ENCODE results near the gene INSRR.
A peak's percentile ranks its signal among the peaks of the same experiment; 100 is the strongest.

The INSRR gene

DNA sequence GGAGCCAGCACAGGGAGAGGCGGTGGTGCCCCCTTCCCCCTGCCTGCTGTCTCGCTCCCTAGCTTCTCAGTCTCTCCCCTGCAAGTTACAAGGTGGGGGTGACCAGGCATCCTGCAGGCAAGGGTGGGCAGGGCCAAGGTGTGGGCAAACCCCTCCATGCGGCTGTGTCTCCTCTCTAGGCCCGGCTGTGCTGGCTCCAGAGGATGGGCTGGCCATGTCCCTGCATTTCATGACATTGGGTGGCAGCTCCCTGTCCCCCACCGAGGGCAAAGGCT, 16.4 kb upstream of the INSRR start:
- DNase-seq (ENCODE audit: low read depth, low spot score) = no peak

DNA sequence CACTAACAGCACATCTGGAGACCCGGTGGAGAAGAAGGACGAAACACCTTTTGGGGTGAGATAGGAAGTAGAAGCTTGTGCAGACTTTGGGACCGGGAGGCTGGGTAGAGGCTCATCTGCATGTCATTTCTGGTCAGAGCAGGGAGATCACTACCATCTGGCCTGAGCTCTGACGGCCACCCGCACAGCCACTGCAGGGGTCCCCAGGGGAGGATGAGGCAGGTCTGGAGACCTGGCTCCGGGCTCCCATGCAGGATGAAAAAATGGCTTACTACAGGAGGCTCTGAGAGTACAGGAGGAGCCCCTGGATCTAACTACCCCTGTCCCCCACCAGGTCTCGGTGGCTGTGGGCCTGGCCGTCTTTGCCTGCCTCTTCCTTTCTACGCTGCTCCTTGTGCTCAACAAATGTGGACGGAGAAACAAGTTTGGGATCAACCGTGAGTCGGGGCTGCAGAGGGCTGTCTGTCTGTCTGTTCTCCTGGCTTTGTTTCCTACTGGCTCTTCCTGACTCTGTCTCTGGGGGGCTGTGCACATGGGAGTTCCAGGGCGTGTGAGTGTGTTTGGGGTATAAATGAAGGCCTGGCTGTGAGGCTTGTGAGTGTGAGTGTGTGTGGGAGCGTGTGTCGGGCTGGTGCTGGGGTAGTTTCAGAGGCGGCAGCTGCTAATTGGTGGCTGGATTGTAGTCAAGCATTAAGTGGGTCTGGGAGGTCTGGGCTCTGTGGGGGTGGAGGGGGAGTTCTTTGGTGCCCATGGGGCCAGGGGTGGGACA, 15.8 kb upstream of the INSRR start:
- DNase-seq (ENCODE audit: low read depth, low spot score) = no peak

GRCh38 chr1:156874142-156874541, 15.2 kb upstream of the INSRR start:
- DNase-seq (ENCODE audit: low read depth, low spot score) = no peak

GRCh38 chr1:156873659-156874058, 14.7 kb upstream of the INSRR start:
- DNase-seq (ENCODE audit: low read depth, low spot score) = no peak

- no peak for DNase-seq (ENCODE audit: low read depth, low spot score)
Observed at GRCh38 chr1:156869455-156869854, 10.5 kb upstream of the INSRR start.

GRCh38 chr1:156868341-156868740, 9.4 kb upstream of the INSRR start:
- DNase-seq (ENCODE audit: low read depth, low spot score) = no peak

GRCh38 chr1:156866249-156866909, 7.5 kb upstream of the INSRR start:
- peak; percentile 21 for DNase-seq (ENCODE audit: low read depth, low spot score)

GRCh38 chr1:156865865-156866248, 6.9 kb upstream of the INSRR start:
- DNase-seq (ENCODE audit: low read depth, low spot score) = no peak

GRCh38 chr1:156865258-156865657, 6.3 kb upstream of the INSRR start:
- no peak for DNase-seq (ENCODE audit: low read depth, low spot score)

GRCh38 chr1:156864796-156865195, 5.9 kb upstream of the INSRR start:
- no peak for DNase-seq (ENCODE audit: low read depth, low spot score)

DNA sequence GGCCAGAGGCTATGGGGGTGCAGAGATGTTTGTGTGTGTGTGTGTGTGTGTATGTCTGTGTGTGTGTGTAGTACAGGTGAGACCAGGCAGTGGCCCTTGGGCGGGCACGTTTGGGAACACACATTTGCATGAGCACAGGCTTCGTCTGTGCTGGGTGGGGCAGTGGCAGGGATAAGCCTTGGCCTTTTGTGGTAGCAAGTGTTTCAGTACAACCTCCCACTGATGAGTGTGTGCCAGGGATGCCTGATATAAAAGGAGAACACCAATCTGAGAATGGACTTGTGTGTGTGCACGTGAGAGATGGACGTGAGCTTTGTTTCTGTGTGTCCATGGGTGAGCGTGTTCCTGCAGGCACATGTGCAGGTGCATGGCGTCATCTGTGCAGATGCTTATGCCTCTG, 4.7 kb upstream of the INSRR start:
- DNase-seq (ENCODE audit: low read depth, low spot score) = no peak

- peak; percentile 80 for DNase-seq (ENCODE audit: low read depth, low spot score)
Observed at GRCh38 chr1:156862997-156863599, 4.2 kb upstream of the INSRR start.

- no peak for DNase-seq (ENCODE audit: low read depth, low spot score)
Observed at GRCh38 chr1:156862584-156862983, 3.7 kb upstream of the INSRR start.

DNA sequence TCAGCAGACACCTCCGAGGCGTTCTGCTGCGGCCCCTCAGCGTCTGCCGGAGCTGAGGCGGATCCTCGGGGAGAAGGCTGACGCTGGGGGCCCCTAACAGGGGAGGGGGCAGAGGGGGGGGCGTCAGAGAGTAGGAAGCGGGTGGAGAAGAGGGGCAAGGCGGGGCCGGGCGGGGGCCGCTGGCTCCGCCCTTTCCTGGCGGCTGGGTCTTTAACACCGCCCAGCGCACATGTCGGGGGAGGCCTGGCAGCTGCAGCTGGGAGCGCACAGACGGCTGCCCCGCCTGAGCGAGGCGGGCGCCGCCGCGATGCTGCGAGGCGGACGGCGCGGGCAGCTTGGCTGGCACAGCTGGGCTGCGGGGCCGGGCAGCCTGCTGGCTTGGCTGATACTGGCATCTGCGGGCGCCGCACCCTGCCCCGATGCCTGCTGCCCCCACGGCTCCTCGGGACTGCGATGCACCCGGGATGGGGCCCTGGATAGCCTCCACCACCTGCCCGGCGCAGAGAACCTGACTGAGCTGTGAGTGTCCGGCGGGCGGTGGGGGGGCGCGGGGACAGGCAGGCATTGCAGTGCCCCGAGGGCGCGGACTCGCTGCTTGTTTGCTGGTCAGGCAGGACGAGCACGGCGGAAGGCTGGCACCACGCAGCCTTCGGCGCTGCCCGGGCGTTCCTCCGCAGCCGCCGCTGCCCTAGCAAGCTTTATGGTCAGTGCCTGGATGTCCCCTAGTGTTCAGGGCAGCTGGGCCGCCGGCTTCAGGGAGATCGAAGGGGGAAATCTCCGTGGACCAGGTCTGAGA, 1.9 kb upstream of the INSRR start, which contains the start of gene NTRK1:
Gene NTRK1 (plus strand): TSS at position 238 of the 796 bp plus-strand sequence. CDS start 70 bp downstream, at position 308.
- DNase-seq (ENCODE audit: low read depth, low spot score) = peak; percentile 62

DNA sequence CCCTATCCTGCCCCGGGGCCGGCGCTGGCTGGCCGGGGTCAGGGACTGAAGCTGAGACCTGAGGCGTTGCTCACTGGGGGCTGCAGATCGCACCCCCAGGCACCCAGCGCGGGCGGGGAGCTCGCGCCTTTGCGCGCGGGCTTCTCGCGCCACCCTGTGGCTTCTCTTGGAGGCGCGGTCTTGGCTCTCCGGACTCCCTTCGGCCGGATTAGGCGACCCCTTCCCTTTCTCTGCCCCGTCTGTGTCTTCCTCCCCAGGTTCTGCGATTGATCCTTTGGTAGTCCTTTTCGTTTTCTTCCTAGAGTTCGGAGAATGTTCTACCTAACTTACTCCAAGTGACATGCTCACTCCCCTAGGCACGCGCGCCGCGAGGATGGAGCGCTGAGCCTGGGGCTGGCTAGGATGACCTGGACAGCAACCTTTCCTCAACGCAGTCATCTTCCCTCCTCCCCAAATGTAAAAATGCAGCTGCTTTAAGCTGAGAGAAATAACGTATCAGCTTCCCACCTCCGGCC, 1.3 kb upstream of the INSRR start:
- DNase-seq (ENCODE audit: low read depth, low spot score) = peak; percentile 84

DNA sequence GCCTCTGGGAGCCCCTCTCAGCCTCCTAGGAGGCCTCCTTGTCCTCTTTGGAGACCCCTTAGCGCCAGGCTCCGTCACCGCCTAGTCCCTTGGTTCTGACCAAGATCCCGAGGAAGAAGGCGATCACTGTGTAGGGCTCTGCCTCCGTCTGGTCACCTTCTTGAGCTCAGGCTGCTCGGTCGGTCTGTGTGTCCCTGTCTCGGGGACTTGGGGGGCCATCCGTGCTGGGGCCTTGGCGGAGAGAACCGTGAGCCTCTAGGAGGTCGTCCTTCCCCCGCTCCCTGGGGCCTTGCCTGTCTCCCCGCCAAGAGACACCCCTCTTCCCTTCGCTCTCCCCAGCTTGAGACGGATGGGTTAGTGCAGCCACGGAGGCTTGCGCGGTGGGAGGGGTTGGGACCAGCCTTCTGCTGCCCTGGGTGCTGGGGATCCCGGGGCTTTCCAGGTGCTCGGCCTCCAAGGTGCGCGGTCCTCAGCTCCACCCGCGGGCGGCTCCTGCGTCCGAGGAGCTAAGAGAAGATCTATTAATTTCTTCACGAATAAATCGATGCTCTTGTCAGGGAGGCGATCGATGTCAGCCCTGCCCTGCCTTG, 701 bp upstream of the INSRR start:
- DNase-seq (ENCODE audit: low read depth, low spot score) = peak; percentile 62

- peak; percentile 50 for DNase-seq (ENCODE audit: low read depth, low spot score)
Observed at GRCh38 chr1:156858555-156858956, 361 bp downstream of the INSRR start.

- DNase-seq (ENCODE audit: low read depth, low spot score) = no peak
Observed at GRCh38 chr1:156857532-156857931, 1.4 kb downstream of the INSRR start.

GRCh38 chr1:156856282-156856785, 2.6 kb downstream of the INSRR start:
- DNase-seq (ENCODE audit: low read depth, low spot score) = no peak

GRCh38 chr1:156854634-156855033, 4.3 kb downstream of the INSRR start:
- no peak for DNase-seq (ENCODE audit: low read depth, low spot score)

DNA sequence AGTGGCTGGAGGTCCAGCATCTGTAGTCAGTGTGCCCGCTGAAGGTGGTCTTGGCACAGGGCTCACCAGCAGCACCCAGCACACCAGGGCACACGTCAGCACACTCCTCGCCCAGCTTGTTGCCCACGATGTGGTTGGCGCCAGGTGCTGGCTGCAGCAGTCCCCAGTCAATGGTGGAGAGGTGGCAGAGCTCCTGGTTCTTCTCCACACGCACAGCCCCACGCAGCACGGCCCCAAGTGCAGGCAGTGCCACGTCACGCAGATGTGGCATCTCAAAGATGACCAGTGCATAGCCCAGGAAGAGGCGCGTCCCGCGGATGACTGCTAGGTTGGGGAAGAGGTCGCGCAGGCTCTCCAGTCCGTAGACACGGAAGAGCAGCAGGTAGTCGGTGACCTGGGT, 5.2 kb downstream of the INSRR start:
- no peak for DNase-seq (ENCODE audit: low read depth, low spot score)
